ENCODE data around the gene UBE2C.

- TF ChIP-seq CTCF (IDR thresholded peaks at IDR 0.05), result no peak
- no peak for TF ChIP-seq POLR2A (IDR thresholded peaks at IDR 0.05)
- TF ChIP-seq EP300 (IDR thresholded peaks at IDR 0.05), result no peak
- peak in 2 of 3 donors; percentile 2 to 67 for TF ChIP-seq POLR2AphosphoS5 (IDR thresholded peaks at IDR 0.05)
Observed at GRCh38 chr20:45779011-45779915, 33.2 kb upstream of the UBE2C start.

All from suprapubic skin (tissue), 4 donors.